NOMO-1 (cell line): ENCODE results near the gene DNAL4.

ENCODE experiments used
- DNase-seq, 2 experiments: peaks; one replicate each; lab custom pipeline; 2025; ENCODE audit not compliant: unreplicated experiment in 2 of 2; lab: John Stamatoyannopoulos, UW

Gene DNAL4

GRCh38 chr22:38788021-38788816 is 5.7 kb downstream of the DNAL4 start:
- DNase-seq = no peak

- DNase-seq = no peak
Observed at GRCh38 chr22:38786631-38787030, 7.3 kb downstream of the DNAL4 start.

- DNase-seq = no peak
Observed at GRCh38 chr22:38784856-38785255, 9.1 kb downstream of the DNAL4 start.

- DNase-seq = no peak
Observed at GRCh38 chr22:38784035-38784434, 9.9 kb downstream of the DNAL4 start.

GRCh38 chr22:38783095-38783615 is 10.8 kb downstream of the DNAL4 start:
- no peak for DNase-seq

- DNase-seq = peak; percentile 16 to 42
Observed at GRCh38 chr22:38782402-38783094, 11.4 kb downstream of the DNAL4 start.

GRCh38 chr22:38781033-38781432 is 12.9 kb downstream of the DNAL4 start:
- no peak for DNase-seq

GRCh38 chr22:38777087-38777671 is 16.8 kb downstream of the DNAL4 start:
- no peak for DNase-seq

- no peak for DNase-seq
Observed at GRCh38 chr22:38776086-38776485, 17.9 kb downstream of the DNAL4 start.

- no peak for DNase-seq
Observed at GRCh38 chr22:38775656-38776055, 18.3 kb downstream of the DNAL4 start.

GRCh38 chr22:38774496-38775166 is 19.3 kb downstream of the DNAL4 start:
- DNase-seq = no peak

- DNase-seq = no peak
Observed at GRCh38 chr22:38773363-38773946, 20.5 kb downstream of the DNAL4 start.

GRCh38 chr22:38772623-38772873 is 21.4 kb downstream of the DNAL4 start:
- no peak for DNase-seq

- no peak for DNase-seq
Observed at GRCh38 chr22:38770257-38770949, 23.5 kb downstream of the DNAL4 start.

GRCh38 chr22:38768036-38768435 is 25.9 kb downstream of the DNAL4 start:
- no peak for DNase-seq

GRCh38 chr22:38767313-38767712 is 26.6 kb downstream of the DNAL4 start:
- DNase-seq = no peak

- peak; percentile 0 to 23 for DNase-seq
Observed at GRCh38 chr22:38766076-38766777, 27.7 kb downstream of the DNAL4 start.

GRCh38 chr22:38762551-38762983 is 31.4 kb downstream of the DNAL4 start:
- DNase-seq = no peak

GRCh38 chr22:38761202-38762162 is 32.5 kb downstream of the DNAL4 start:
- DNase-seq = no peak
